ENCODE results near the gene HOXC5.

Gene HOXC5

GRCh38 chr12:54021432-54022013, 11.3 kb upstream of the HOXC5 start:
- DNase-seq = no peak

- no peak for DNase-seq
These were observed 9.6 kb upstream of the HOXC5 start for GRCh38 chr12:54022960-54023884.

- no peak for DNase-seq
These were observed 8.7 kb upstream of the HOXC5 start for GRCh38 chr12:54024127-54024526.

- DNase-seq = no peak
These were observed 8.1 kb upstream of the HOXC5 start for GRCh38 chr12:54024581-54025305.

- DNase-seq = no peak
These were observed 7.1 kb upstream of the HOXC5 start for GRCh38 chr12:54025499-54026405.

- no peak for DNase-seq
These were observed 6.0 kb upstream of the HOXC5 start for GRCh38 chr12:54026640-54027441.

GRCh38 chr12:54027442-54027786, 5.4 kb upstream of the HOXC5 start:
- no peak for DNase-seq

- no peak for DNase-seq
These were observed 4.3 kb upstream of the HOXC5 start, which contains the start of gene HOXC6 for GRCh38 chr12:54028314-54029201. Gene HOXC6 (plus strand): TSS chr12:54028440. CDS start chr12:54028522, 82 bp downstream.

GRCh38 chr12:54029529-54030441, 3.1 kb upstream of the HOXC5 start:
- no peak for DNase-seq

- DNase-seq = no peak
These were observed 2.4 kb upstream of the HOXC5 start for GRCh38 chr12:54030442-54030801.

GRCh38 chr12:54030889-54031471, 1.9 kb upstream of the HOXC5 start:
- DNase-seq = no peak

- no peak for DNase-seq
These were observed 1.4 kb upstream of the HOXC5 start for GRCh38 chr12:54031480-54031879.

- no peak for DNase-seq
These were observed 697 bp upstream of the HOXC5 start for GRCh38 chr12:54032086-54032619.

GRCh38 chr12:54033106-54033979, 493 bp downstream of the HOXC5 start:
- DNase-seq = no peak

GRCh38 chr12:54033980-54034784, 1.3 kb downstream of the HOXC5 start:
- DNase-seq = no peak

GRCh38 chr12:54034785-54035310, 2.0 kb downstream of the HOXC5 start:
- DNase-seq = no peak

All from NCI-H526 treated with DMSO at 0.1 percent for 48 hours (cell line).